ENCODE data around the gene SHC3. TPM values are rescaled to one million over a fixed set of nuclear protein-coding genes. Genes with fewer than 3 reads are reported as not detected.

The SHC3 gene
- total and polyA plus RNA-seq, 2 donors from 2014 or later: 0.95 to 1.5 TPM

DNA sequence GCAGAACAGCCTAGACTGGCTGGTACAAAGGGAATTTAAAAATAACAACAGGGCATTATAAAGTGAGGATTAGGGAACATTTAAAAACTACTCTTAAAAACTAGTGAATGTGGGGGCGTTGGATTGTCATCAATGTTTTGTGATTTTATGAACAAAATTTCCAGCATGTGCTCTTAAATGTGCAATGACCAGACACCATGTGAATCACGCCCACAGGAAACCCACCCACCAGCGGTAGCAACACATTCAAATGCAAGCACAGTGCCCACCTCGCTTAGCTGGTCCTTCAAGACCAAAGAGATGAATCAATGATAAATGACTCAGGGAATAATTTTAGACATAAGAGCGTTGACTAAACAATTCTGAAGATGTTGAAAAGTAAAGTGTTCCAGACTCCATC is 146.4 kb downstream of the SHC3 start:
- peaks cover 0 to 3% (median 0%) of the 10 kb centered on the region in 3 donors for H3K4me1 ChIP-seq (ENCODE audit: control insufficient read depth in 2 of 3, insufficient read depth in 2 of 3, low read depth in 1 of 3, low read length in 3 of 3)
- DNase-seq (no peak), FAIRE-seq (no peak)
- TF ChIP-seq, protein P1, sequence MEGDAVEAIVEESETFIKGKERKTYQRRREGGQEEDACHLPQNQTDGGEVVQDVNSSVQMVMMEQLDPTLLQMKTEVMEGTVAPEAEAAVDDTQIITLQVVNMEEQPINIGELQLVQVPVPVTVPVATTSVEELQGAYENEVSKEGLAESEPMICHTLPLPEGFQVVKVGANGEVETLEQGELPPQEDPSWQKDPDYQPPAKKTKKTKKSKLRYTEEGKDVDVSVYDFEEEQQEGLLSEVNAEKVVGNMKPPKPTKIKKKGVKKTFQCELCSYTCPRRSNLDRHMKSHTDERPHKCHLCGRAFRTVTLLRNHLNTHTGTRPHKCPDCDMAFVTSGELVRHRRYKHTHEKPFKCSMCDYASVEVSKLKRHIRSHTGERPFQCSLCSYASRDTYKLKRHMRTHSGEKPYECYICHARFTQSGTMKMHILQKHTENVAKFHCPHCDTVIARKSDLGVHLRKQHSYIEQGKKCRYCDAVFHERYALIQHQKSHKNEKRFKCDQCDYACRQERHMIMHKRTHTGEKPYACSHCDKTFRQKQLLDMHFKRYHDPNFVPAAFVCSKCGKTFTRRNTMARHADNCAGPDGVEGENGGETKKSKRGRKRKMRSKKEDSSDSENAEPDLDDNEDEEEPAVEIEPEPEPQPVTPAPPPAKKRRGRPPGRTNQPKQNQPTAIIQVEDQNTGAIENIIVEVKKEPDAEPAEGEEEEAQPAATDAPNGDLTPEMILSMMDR (IDR thresholded peaks at IDR 0.05; ENCODE audit: borderline replicate concordance, extremely low read depth, insufficient read depth): no peak
- H3K9ac ChIP-seq (ENCODE audit: low read length in 3 of 3): no peak overlapping the region
- no peaks in the 10 kb centered on the region for H3K36me3 ChIP-seq (ENCODE audit: control insufficient read depth in 2 of 3, insufficient read depth in 3 of 3, low read length in 3 of 3)
- H3K27ac ChIP-seq (ENCODE audit: low read depth in 2 of 2, low read length in 2 of 2): no peak overlapping the region
- H3K27me3 ChIP-seq (ENCODE audit: control insufficient read depth, insufficient read depth, low read length): no peaks in the 10 kb centered on the region
- H3K4me3 ChIP-seq (ENCODE audit: low read length in 3 of 3): no peak overlapping the region
- intact Hi-C loops (cut with DNase I): no loop called here
- peaks cover 0 to 9% (median 5%) of the 10 kb centered on the region in 3 donors for H3K9me3 ChIP-seq (ENCODE audit: control insufficient read depth in 2 of 3, insufficient read depth in 1 of 3, low read length in 3 of 3)

DNA sequence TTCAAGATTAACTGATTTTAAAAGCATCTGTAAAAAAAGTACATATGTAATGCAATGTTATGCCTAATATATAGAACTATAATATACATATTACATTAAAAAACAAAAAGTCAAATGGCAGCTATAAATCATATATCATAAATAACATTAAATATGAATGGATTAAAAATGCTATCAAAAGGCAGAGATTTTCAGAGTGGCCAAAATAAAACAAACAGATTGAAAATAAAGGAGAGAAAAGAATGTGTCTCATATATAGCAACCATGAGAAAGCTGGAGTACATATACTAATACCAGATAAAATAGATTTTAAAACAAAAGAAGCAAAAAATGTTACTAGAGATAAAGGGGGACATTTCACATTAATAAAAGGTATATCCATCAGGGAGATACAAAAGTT is 148.8 kb downstream of the SHC3 start:
- Histone ChIP-seq H3K9me3 (ENCODE audit: control insufficient read depth in 2 of 3, insufficient read depth in 1 of 3, low read length in 3 of 3) (peaks cover 0 to 9% (median 5%) of the 10 kb centered on the region in 3 donors), H3K27ac (ENCODE audit: low read depth in 2 of 2, low read length in 2 of 2) (no peak overlapping the region), H3K4me1 (ENCODE audit: control insufficient read depth in 2 of 3, insufficient read depth in 2 of 3, low read depth in 1 of 3, low read length in 3 of 3) (no peaks in the 10 kb centered on the region), H3K4me3 (ENCODE audit: low read length in 3 of 3) (no peak overlapping the region), H3K27me3 (ENCODE audit: control insufficient read depth, insufficient read depth, low read length) (no peaks in the 10 kb centered on the region), H3K36me3 (ENCODE audit: control insufficient read depth in 2 of 3, insufficient read depth in 3 of 3, low read length in 3 of 3) (no peaks in the 10 kb centered on the region), H3K9ac (ENCODE audit: low read length in 3 of 3) (no peak overlapping the region)
- TF ChIP-seq, protein P1 (IDR thresholded peaks at IDR 0.05; ENCODE audit: borderline replicate concordance, extremely low read depth, insufficient read depth): no peak
- FAIRE-seq (peak; percentile 32), DNase-seq (no peak)
- intact Hi-C loops (cut with DNase I): no loop called here

DNA sequence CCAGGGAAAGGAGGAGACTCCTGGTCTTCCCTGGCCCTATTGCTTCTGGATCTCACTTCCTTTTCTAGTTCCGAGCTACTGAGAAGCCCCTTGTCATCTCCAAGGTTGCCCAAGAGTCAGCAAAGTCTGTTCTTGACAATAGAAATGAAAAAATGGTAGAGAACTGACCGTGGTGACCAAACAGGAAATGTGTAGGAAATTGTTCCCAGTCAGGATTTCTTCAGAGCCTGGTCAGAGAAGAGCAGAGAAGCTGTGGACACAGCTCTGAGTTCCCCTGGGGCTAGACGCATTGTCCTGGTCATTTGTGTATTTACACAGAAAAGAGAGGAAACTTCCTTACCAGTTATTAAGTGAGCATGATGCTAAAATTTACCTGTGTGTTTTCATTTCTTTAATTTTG is 151.7 kb downstream of the SHC3 start:
- peaks cover 0 to 8% (median 4%) of the 10 kb centered on the region in 3 donors for H3K4me1 ChIP-seq (ENCODE audit: control insufficient read depth in 2 of 3, insufficient read depth in 2 of 3, low read depth in 1 of 3, low read length in 3 of 3)
- H3K9me3 ChIP-seq (ENCODE audit: control insufficient read depth in 2 of 3, insufficient read depth in 1 of 3, low read length in 3 of 3): peaks cover 0 to 9% (median 5%) of the 10 kb centered on the region in 3 donors
- no peak overlapping the region for H3K27ac ChIP-seq (ENCODE audit: low read depth in 2 of 2, low read length in 2 of 2)
- TF ChIP-seq, protein P1 (IDR thresholded peaks at IDR 0.05; ENCODE audit: borderline replicate concordance, extremely low read depth, insufficient read depth): no peak
- no peaks in the 10 kb centered on the region for H3K36me3 ChIP-seq (ENCODE audit: control insufficient read depth in 2 of 3, insufficient read depth in 3 of 3, low read length in 3 of 3)
- intact Hi-C loops (cut with DNase I): no loop called here
- H3K27me3 ChIP-seq (ENCODE audit: control insufficient read depth, insufficient read depth, low read length): no peaks in the 10 kb centered on the region
- no peak overlapping the region for H3K4me3 ChIP-seq (ENCODE audit: low read length in 3 of 3)
- FAIRE-seq (no peak), DNase-seq (no peak)
- H3K9ac ChIP-seq (ENCODE audit: low read length in 3 of 3): no peak overlapping the region

DNA sequence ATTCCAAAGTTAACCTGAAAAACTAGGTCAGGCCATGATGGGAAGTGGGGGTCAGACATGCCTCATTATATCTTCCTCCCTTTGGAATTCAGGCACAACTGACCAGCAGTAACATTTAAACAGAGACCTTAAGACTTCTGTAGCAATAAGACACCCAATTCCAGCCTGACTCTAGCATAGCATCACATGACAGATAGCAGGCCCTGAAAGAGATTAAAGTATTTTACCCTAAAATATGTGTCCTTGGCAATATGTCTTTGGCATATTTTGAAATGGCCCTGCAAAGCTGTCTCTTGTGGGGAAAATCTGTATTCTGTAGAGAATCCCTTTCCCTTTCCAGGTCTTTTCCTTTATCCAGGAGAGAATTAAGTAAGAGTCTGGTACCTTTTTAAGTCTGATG is 153.1 kb downstream of the SHC3 start:
- TF ChIP-seq, protein P1 (IDR thresholded peaks at IDR 0.05; ENCODE audit: borderline replicate concordance, extremely low read depth, insufficient read depth): no peak
- Histone ChIP-seq H3K36me3 (ENCODE audit: control insufficient read depth in 2 of 3, insufficient read depth in 3 of 3, low read length in 3 of 3) (no peaks in the 10 kb centered on the region), H3K9ac (ENCODE audit: low read length in 3 of 3) (no peak overlapping the region), H3K4me1 (ENCODE audit: control insufficient read depth in 2 of 3, insufficient read depth in 2 of 3, low read depth in 1 of 3, low read length in 3 of 3) (peaks cover 0 to 16% (median 11%) of the 10 kb centered on the region in 3 donors), H3K9me3 (ENCODE audit: control insufficient read depth in 2 of 3, insufficient read depth in 1 of 3, low read length in 3 of 3) (peaks cover 0 to 9% (median 3%) of the 10 kb centered on the region in 3 donors), H3K4me3 (ENCODE audit: low read length in 3 of 3) (no peak overlapping the region), H3K27ac (ENCODE audit: low read depth in 2 of 2, low read length in 2 of 2) (no peak overlapping the region), H3K27me3 (ENCODE audit: control insufficient read depth, insufficient read depth, low read length) (no peaks in the 10 kb centered on the region)
- FAIRE-seq: no peak
- no peak for DNase-seq
- intact Hi-C loops (cut with DNase I): no loop called here

All from kidney (tissue), 14 donors.